OCI-LY7 (cell line): ENCODE results near the gene TFDP3.

Experiments used
- EZH2phosphoT487 ChIP-seq: fragments of 200-600 bp; sonication (generic); IDR thresholded peaks from 2 replicates; pipeline ENCODE4 v1.6.1; 2018; ENCODE audit warnings: low read depth, borderline replicate concordance, mild to moderate bottlenecking, mixed run types, antibody characterized with exemption, low read length, moderate library complexity, mixed read lengths
- TF ChIP-seq, protein P1 (sequence below): fragments of 200-600 bp; sonication (generic); conservative IDR thresholded peaks from 2 replicates; pipeline ENCODE4 v1.5.1; 2014; ENCODE audit warnings: mild to moderate bottlenecking, antibody characterized with exemption, low read length, moderate library complexity, mixed read lengths

DNA sequence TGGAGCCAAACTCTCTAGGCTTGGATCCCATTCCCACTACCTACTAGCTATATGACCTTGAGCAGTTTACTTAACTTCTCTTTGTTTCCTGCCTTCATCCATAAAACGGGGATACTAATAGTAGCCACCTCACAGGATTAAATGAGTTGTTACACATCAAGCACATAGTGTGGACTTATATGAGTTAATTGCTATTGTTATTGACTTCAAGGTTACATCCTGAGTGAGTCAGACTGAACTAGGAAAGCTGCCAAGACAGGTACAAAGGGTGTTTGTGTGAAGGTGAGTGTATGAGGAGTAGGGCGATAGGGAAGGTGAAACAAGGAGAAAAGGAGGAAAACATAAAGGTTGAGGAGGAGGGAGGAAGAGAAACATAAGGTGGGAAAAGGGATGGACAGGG is 32.2 kb downstream of the TFDP3 start:
- TF ChIP-seq, protein P1, sequence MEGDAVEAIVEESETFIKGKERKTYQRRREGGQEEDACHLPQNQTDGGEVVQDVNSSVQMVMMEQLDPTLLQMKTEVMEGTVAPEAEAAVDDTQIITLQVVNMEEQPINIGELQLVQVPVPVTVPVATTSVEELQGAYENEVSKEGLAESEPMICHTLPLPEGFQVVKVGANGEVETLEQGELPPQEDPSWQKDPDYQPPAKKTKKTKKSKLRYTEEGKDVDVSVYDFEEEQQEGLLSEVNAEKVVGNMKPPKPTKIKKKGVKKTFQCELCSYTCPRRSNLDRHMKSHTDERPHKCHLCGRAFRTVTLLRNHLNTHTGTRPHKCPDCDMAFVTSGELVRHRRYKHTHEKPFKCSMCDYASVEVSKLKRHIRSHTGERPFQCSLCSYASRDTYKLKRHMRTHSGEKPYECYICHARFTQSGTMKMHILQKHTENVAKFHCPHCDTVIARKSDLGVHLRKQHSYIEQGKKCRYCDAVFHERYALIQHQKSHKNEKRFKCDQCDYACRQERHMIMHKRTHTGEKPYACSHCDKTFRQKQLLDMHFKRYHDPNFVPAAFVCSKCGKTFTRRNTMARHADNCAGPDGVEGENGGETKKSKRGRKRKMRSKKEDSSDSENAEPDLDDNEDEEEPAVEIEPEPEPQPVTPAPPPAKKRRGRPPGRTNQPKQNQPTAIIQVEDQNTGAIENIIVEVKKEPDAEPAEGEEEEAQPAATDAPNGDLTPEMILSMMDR, result no peak
- TF ChIP-seq EZH2phosphoT487, result no peak
